ENCODE data around the gene PNRC2. TPM values are rescaled to one million over a fixed set of nuclear protein-coding genes. Genes with fewer than 3 reads are reported as not detected.

Gene PNRC2
- total RNA-seq, 3 donors from 2014 or later, result 126 to 163 (median 134) TPM

- TF ChIP-seq CTCF (IDR thresholded peaks at IDR 0.05) (no peak), POLR2AphosphoS5 (IDR thresholded peaks at IDR 0.05) (no peak), POLR2A (IDR thresholded peaks at IDR 0.05) (no peak)
- DNase-seq (ENCODE audit: low spot score in 2 of 2), result no peak
- Histone ChIP-seq H3K9me3 (no peaks in the 10 kb centered on the region), H3K27ac (no peak overlapping the region), H3K4me1 (no peaks in the 10 kb centered on the region), H3K36me3 (no peaks in the 10 kb centered on the region), H3K4me3 (no peak overlapping the region), H3K27me3 (no peaks in the 10 kb centered on the region)
- intact Hi-C loops (cut with DNase I; ENCODE audit: low total_unique reads), result no loop called here
Observed at GRCh38 chr1:23999156-23999671, 39.6 kb downstream of the PNRC2 start.

- Histone ChIP-seq H3K36me3 (no peaks in the 10 kb centered on the region), H3K27me3 (no peaks in the 10 kb centered on the region), H3K4me3 (no peak overlapping the region), H3K4me1 (no peaks in the 10 kb centered on the region), H3K27ac (no peak overlapping the region), H3K9me3 (no peaks in the 10 kb centered on the region)
- intact Hi-C loops (cut with DNase I; ENCODE audit: low total_unique reads), result no loop called here
- no peak for DNase-seq (ENCODE audit: low spot score in 2 of 2)
- no peak for TF ChIP-seq POLR2A (IDR thresholded peaks at IDR 0.05)
- no peak for TF ChIP-seq CTCF (IDR thresholded peaks at IDR 0.05)
- TF ChIP-seq POLR2AphosphoS5 (IDR thresholded peaks at IDR 0.05), result no peak
Observed at GRCh38 chr1:24002695-24003094, 43.1 kb downstream of the PNRC2 start.

- H3K27me3 ChIP-seq, result no peaks in the 10 kb centered on the region
- no peak for DNase-seq (ENCODE audit: low spot score in 2 of 2)
- intact Hi-C loops (cut with DNase I; ENCODE audit: low total_unique reads), result no loop called here
- H3K4me3 ChIP-seq, result no peak overlapping the region
- H3K36me3 ChIP-seq, result no peaks in the 10 kb centered on the region
- H3K4me1 ChIP-seq, result no peaks in the 10 kb centered on the region
- H3K9me3 ChIP-seq, result no peaks in the 10 kb centered on the region
- TF ChIP-seq CTCF (IDR thresholded peaks at IDR 0.05) (no peak), POLR2AphosphoS5 (IDR thresholded peaks at IDR 0.05) (no peak), POLR2A (IDR thresholded peaks at IDR 0.05) (no peak)
- no peak overlapping the region for H3K27ac ChIP-seq
Observed at GRCh38 chr1:24003331-24003972, 43.8 kb downstream of the PNRC2 start.

- intact Hi-C loops (cut with DNase I; ENCODE audit: low total_unique reads), result no loop called here
- no peak for DNase-seq (ENCODE audit: low spot score in 2 of 2)
- TF ChIP-seq POLR2AphosphoS5 (IDR thresholded peaks at IDR 0.05) (no peak), POLR2A (IDR thresholded peaks at IDR 0.05) (no peak), CTCF (IDR thresholded peaks at IDR 0.05) (no peak)
Observed at GRCh38 chr1:24004132-24004531, 44.5 kb downstream of the PNRC2 start.

GRCh38 chr1:24005163-24005562, 45.5 kb downstream of the PNRC2 start:
- no peaks in the 10 kb centered on the region for H3K9me3 ChIP-seq
- intact Hi-C loops (cut with DNase I; ENCODE audit: low total_unique reads), result no loop called here
- H3K27ac ChIP-seq, result no peak overlapping the region
- TF ChIP-seq CTCF (IDR thresholded peaks at IDR 0.05), result no peak
- no peak for TF ChIP-seq POLR2AphosphoS5 (IDR thresholded peaks at IDR 0.05)
- no peak for TF ChIP-seq POLR2A (IDR thresholded peaks at IDR 0.05)
- no peaks in the 10 kb centered on the region for H3K4me1 ChIP-seq
- H3K4me3 ChIP-seq, result no peak overlapping the region
- no peaks in the 10 kb centered on the region for H3K36me3 ChIP-seq
- DNase-seq (ENCODE audit: low spot score in 2 of 2), result no peak
- no peaks in the 10 kb centered on the region for H3K27me3 ChIP-seq

More at GRCh38 chr1:24004132-24004531, 44.5 kb downstream of the PNRC2 start:
- no peaks in the 10 kb centered on the region for H3K4me1 ChIP-seq
- H3K27me3 ChIP-seq, result no peaks in the 10 kb centered on the region
- no peak overlapping the region for H3K4me3 ChIP-seq
- H3K36me3 ChIP-seq, result no peaks in the 10 kb centered on the region
- no peaks in the 10 kb centered on the region for H3K9me3 ChIP-seq
- H3K27ac ChIP-seq, result no peak overlapping the region

All from breast epithelium (tissue), 4 donors.